Dedifferentiated amniotic fluid mesenchymal stem cell (primary cell): Measurements from ENCODE around the gene PADI4.
"Not testable (repeated sequence)": the region's sequence is repeated elsewhere in the genome, so short reads cannot be mapped to it uniquely, and the experiment has no call there.

Source experiments
- DNase-seq: peaks from one replicate; pipeline ENCODE4 v3.0.0-alpha.2; 2016; ENCODE audit errors: extremely low spot score

PADI4 gene

GRCh38 chr1:17392199-17392740 is 84.3 kb downstream of the PADI4 start:
- no peak for DNase-seq

DNA sequence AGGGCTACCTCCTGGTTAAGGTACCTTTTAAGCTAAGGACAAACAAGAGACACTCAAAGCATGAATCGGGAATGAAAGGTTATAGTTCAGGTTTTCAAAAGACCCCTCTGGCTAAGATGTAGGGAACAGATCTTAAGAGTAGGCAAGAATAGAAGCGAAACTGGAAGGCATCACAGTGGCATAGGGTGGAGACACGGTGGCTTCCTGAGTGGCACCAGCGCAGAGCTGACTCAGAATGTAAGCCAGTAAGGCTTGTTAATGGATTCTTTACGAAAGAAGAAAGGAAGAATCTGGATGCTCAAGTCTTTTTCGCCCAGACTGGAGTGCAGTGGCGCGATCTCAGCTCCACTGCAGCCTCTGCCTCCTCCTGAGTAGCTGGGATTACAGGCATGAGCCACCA is 85.2 kb downstream of the PADI4 start:
- DNase-seq: no peak

- no peak for DNase-seq
These were observed 90.1 kb downstream of the PADI4 start for GRCh38 chr1:17397910-17398695.

DNA sequence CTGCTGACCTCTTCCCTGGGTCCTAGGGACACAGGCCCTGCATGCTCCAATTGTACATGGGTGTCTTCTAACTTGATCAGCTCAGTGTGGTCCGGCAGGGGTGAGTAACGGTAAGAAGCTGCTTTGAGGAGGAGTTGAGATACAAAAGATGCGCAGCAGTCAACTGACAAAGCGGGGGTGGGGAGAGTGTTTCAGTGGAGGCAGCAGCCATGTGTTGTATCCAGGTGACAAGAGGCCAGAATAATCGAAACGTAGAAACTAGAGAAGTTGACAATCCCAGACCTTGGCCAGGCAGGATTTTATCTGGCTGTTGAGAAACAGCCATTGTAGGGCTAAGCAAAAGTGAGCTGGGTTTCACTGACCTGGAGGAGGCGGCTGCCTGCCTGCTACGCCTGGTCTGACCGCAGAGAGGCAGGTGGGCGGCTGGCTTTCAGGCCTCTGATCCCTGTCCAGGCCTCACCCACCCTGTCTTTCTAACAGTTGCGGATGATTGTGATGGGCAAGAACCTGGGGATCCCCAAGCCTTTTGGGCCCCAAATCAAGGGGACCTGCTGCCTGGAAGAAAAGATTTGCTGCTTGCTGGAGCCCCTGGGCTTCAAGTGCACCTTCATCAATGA is 92.8 kb downstream of the PADI4 start:
- no peak for DNase-seq

- DNase-seq: no peak
These were observed 93.8 kb downstream of the PADI4 start for GRCh38 chr1:17401841-17402240.

DNA sequence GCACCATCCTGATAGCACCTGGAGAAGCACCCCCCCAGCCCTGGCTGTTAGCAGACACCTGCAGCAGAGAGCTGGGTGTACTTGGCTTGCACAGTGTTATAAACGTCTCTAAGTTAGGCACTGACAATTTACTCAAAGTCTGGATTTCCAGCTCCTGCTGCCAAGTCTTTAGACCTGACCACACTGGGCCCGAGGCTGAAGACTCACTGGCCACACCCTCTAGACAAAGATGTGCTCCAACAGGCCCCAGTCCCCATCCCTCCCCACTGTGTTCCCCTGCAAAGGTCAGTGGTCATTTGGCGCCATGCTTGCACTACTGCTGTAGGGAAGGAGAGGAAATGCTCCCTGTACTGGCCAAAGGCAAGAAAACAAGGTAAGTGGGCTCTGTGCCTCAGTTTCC is 95.1 kb downstream of the PADI4 start:
- no peak for DNase-seq

- DNase-seq: no peak
These were observed 96.2 kb downstream of the PADI4 start for GRCh38 chr1:17404034-17404684.

DNA sequence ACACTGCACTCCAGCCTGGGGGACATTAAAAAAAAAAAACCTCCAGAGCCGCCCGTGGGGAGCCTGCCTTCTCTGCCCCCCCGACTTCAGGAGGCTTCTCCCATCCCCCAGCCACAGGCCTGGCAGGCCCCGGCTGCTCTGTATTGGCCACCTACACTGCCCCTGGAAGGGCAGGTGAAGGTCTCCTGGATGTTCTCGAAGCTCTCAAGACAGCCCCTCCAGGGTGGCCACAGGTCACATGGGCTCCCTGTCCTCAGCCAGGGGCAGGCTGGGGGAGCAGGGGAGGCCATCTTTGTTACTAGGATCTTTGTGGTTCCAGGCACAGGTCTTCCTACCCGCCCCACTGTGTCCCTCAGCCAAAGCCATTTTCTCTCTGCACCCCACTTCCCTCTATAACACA is 96.8 kb downstream of the PADI4 start:
- DNase-seq: no peak

DNA sequence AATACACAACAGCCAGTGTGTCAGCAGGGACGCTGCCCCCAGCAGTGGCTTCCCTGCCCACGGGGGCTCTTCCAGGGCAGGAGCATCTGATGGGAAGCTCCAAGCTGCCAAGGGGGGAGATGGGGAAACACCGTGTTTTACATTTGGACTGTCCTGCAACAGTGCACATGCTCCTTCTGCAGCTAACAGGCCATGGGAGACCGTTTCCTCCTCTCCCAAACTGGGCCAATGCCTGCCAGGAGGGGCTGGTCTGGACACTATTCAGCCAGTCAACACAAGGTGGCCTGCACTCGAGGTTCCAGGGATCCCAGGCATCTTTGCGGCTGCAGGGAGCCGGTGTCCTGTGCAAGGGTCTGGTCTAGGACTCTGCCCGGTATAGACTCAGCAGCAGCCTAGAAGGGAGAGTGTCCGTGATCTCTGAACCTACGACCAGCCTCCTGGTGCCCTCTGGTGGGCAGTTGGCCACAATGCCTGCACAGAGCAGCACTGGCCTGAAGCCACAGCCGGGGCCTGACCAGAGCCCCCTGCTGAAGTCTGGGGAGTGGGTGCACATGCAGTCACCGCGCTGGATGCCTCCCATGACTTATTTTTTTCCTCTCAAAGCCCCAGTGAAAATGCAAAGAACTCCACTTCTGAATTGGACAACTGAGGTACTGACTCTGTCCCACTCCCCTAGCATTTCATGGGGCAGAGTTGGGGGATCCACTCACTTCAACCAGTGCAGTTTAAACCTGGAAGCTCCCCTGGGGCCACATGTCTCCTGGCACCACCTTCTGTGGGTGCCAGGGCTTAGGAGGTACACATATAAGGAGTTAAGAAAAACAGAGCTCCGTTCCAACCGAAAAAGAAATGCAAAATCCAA is 98.1 kb downstream of the PADI4 start:
- DNase-seq: peak; percentile 34

GRCh38 chr1:17406760-17407475 is 98.9 kb downstream of the PADI4 start:
- not testable (repeated sequence) for DNase-seq

DNA sequence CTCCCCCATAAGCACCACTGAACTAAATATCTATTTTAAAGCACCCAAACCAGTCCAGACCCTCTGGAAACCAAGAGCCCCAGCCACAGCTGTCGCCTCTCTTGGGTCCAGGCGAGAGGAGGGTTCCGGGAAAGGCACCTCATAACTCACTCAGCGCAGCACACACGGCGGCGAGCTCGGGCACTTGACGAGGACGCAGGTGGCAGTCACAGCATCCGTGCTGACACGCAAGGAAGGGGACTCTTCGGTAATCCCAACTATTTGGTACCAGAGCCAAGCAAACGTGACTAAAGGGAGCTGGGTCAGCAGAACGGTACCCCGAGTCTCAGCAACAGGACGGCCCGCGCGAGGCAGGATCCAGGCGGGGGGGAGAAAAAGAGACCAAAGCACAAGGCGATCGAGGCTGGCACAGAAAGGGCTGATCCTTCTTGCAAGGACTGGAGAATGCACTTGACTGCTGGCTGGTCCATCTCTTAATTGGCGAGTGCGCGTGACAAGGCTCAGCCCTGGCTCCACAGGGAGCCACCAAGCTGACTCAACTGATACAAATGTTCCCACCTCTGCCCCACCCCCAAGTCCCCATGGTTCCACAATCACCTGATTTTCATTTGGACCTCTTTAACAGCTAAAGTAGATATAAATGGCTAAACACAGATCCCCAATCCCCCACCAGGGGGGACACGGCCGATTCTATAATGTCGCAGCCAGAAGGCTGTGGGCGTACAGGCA is 100.0 kb downstream of the PADI4 start:
- not testable (repeated sequence) for DNase-seq

- no peak for DNase-seq
These were observed 101.4 kb downstream of the PADI4 start for GRCh38 chr1:17409391-17409811.

DNA sequence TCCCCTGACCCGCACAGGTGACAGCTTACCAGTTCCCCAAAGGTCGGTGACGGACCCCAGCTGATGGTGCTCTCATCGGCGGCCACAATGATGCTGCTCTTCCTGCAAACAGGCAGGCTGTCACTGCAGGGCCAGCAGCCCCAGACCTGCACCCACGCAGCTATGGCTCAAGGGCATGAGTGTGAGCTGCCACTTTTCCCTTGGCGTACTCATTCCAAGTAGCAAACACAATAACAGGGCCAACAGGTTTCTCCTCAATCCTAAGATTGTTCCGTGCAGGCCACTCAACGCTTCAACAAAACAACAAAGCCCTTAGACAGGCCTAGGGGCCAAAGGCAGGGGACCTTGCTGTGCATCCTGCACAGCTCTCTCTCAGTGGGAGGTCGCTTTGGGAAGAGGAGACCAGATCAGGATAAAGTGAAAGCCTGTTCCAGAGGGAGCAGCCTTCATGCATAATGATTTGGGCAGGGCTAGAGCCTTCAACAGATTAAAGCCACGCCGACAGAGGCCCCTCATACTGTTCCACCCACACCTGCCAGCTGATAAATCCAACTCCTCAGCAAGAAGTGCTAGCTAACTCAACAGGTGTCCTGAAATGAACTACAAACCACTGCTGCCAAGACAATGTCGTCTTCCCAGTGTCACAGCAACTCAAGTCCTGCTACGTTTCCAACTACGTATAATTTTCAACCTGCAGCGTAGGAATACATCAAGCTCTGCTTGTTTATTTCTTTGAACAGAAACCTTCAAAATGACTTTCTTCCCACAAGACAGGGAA is 104.3 kb downstream of the PADI4 start:
- DNase-seq: no peak
